Fibroblast of lung (primary cell): ENCODE data around the gene WDR72.
"Not testable (repeated sequence)": the region's sequence is repeated elsewhere in the genome, so short reads cannot be mapped to it uniquely, and the experiment has no call there.

Experiments used
- EZH2 ChIP-seq: IDR thresholded peaks from 2 replicates; pipeline ENCODE4 v1.5.1; 2012; ENCODE audit warnings: low read length, control low read depth, mild to moderate bottlenecking; ENCODE audit errors: missing control alignments
- TF ChIP-seq, protein P1 (sequence below), 2 donors: IDR thresholded peaks in 1 of 2; conservative IDR thresholded peaks in 1 of 2; 1 replicate in 1 of 2; 2 replicates in 1 of 2; pipeline ENCODE4 v1.5.1; 2011 to 2012; ENCODE audit warnings: low read length in 2 of 2, control low read depth in 1 of 2, inconsistent platforms in 1 of 2, low read depth in 1 of 2, mild to moderate bottlenecking in 1 of 2

- TF ChIP-seq, protein P1, sequence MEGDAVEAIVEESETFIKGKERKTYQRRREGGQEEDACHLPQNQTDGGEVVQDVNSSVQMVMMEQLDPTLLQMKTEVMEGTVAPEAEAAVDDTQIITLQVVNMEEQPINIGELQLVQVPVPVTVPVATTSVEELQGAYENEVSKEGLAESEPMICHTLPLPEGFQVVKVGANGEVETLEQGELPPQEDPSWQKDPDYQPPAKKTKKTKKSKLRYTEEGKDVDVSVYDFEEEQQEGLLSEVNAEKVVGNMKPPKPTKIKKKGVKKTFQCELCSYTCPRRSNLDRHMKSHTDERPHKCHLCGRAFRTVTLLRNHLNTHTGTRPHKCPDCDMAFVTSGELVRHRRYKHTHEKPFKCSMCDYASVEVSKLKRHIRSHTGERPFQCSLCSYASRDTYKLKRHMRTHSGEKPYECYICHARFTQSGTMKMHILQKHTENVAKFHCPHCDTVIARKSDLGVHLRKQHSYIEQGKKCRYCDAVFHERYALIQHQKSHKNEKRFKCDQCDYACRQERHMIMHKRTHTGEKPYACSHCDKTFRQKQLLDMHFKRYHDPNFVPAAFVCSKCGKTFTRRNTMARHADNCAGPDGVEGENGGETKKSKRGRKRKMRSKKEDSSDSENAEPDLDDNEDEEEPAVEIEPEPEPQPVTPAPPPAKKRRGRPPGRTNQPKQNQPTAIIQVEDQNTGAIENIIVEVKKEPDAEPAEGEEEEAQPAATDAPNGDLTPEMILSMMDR (conservative IDR thresholded peaks at IDR 0.05 in 1 of 2, IDR thresholded peaks at IDR 0.05 in 1 of 2; ENCODE audit: low read depth in 1 of 2, low read length in 2 of 2): not testable (repeated sequence)
- TF ChIP-seq EZH2: not testable (repeated sequence)
Observed at GRCh38 chr15:53785241-53785640, 25.8 kb upstream of the WDR72 start.
